CD4-positive, CD25-positive, alpha-beta regulatory T cell (primary cell): Measurements from ENCODE around the gene ABI3BP. TPM values are rescaled to one million over a fixed set of nuclear protein-coding genes. Genes with fewer than 3 reads are reported as not detected.

ENCODE experiments used
- ATAC-seq, 2 donors: fragments of 150-1000 bp; cut with Tn5 transposase; one replicate each; pipeline ENCODE4 v1.10.0; 2021; ENCODE audit warnings: low read depth in 2 of 2, moderate number of reproducible peaks in 2 of 2, moderate library complexity in 1 of 2
- DNase-seq, 3 donors: peaks; one replicate each; pipeline versions ENCODE4 v3.0.0 to v3.0.0-alpha.2; 2012 to 2022; ENCODE audit warnings: mixed read lengths in 1 of 3
- H3K27ac ChIP-seq: one replicate; pipeline ENCODE4 v1.7.0; 2013; ENCODE audit warnings: mild to moderate bottlenecking, low read length; ENCODE audit not compliant: insufficient read depth, poor library complexity, severe bottlenecking
- H3K27me3 ChIP-seq: one replicate; pipeline ENCODE4 v1.7.0; 2013; ENCODE audit warnings: low read length; ENCODE audit not compliant: control insufficient read depth, insufficient read depth
- H3K36me3 ChIP-seq: one replicate; pipeline ENCODE4 v1.7.0; 2013; ENCODE audit warnings: mild to moderate bottlenecking, low read length, moderate library complexity; ENCODE audit not compliant: control insufficient read depth, insufficient read depth
- H3K4me1 ChIP-seq: 2 replicates; pipeline ENCODE4 v1.7.0; 2013; ENCODE audit warnings: mild to moderate bottlenecking, low read length; ENCODE audit not compliant: insufficient read depth, control insufficient read depth, poor library complexity, severe bottlenecking
- H3K4me3 ChIP-seq: one replicate; pipeline ENCODE4 v1.7.0; 2013; ENCODE audit warnings: low read depth, mild to moderate bottlenecking, low read length, moderate library complexity
- H3K9me3 ChIP-seq, 2 experiments: 1 replicate in 1 of 2; 2 replicates in 1 of 2; pipeline ENCODE4 v1.7.0; 2013; ENCODE audit warnings: low read length in 2 of 2, mild to moderate bottlenecking in 1 of 2, moderate library complexity in 1 of 2; ENCODE audit not compliant: control insufficient read depth in 2 of 2
- H3K27ac Mint-ChIP-seq, 3 donors: one replicate each; pipeline ENCODE4 v1.8.0; 2020 to 2022; ENCODE audit warnings: mild to moderate bottlenecking in 3 of 3, mixed read lengths in 3 of 3, moderate library complexity in 2 of 3
- H3K27me3 Mint-ChIP-seq: one replicate; pipeline ENCODE4 v1.8.0; 2022; ENCODE audit warnings: mild to moderate bottlenecking, mixed read lengths
- H3K36me3 Mint-ChIP-seq: one replicate; pipeline ENCODE4 v1.8.0; 2020; ENCODE audit warnings: mixed read lengths
- H3K4me1 Mint-ChIP-seq, 4 donors: one replicate each; pipeline ENCODE4 v1.8.0; 2020 to 2022; ENCODE audit warnings: mixed read lengths in 4 of 4, mild to moderate bottlenecking in 1 of 4
- H3K4me3 Mint-ChIP-seq, 4 donors: one replicate each; pipeline ENCODE4 v1.8.0; 2020 to 2022; ENCODE audit warnings: mild to moderate bottlenecking in 4 of 4, mixed read lengths in 4 of 4, moderate library complexity in 3 of 4
- H3K9me3 Mint-ChIP-seq, 7 donors: one replicate each; pipeline ENCODE4 v1.8.0; 2020 to 2022; ENCODE audit warnings: mixed read lengths in 7 of 7, mild to moderate bottlenecking in 3 of 7, moderate library complexity in 2 of 7
- polyA plus RNA-seq, 4 donors: library from polyadenylated mRNA; unstranded; fragments of 300-500 nt; fragmentation: Illumina TruSeq; gene quantifications; one replicate each; pipeline ENCODE4 v1.2.3, GENCODE V29; 2021
- total RNA-seq: library from RNA; stranded (reverse); gene quantifications from one replicate; pipeline ENCODE4 v1.2.3, GENCODE V29; 2022

ABI3BP gene
- total and polyA plus RNA-seq, 5 donors from 2014 or later: 0.05 to 0.07 TPM; not detected in 3

GRCh38 chr3:101009386-101009785, 16.2 kb upstream of the ABI3BP start:
- Mint-ChIP-seq H3K4me3 (no peak overlapping the region), H3K27ac (no peak overlapping the region), H3K9me3 (peaks cover 0 to 19% (median 8%) of the 10 kb centered on the region in 7 donors), H3K36me3 (no peaks in the 10 kb centered on the region), H3K27me3 (no peaks in the 10 kb centered on the region), H3K4me1 (no peaks in the 10 kb centered on the region)
- ATAC-seq: no peak
- no peak for DNase-seq
- Histone ChIP-seq H3K9me3 (no peaks in the 10 kb centered on the region), H3K27ac (no peak overlapping the region), H3K27me3 (no peaks in the 10 kb centered on the region), H3K36me3 (no peaks in the 10 kb centered on the region), H3K4me1 (no peaks in the 10 kb centered on the region), H3K4me3 (no peak overlapping the region)

DNA sequence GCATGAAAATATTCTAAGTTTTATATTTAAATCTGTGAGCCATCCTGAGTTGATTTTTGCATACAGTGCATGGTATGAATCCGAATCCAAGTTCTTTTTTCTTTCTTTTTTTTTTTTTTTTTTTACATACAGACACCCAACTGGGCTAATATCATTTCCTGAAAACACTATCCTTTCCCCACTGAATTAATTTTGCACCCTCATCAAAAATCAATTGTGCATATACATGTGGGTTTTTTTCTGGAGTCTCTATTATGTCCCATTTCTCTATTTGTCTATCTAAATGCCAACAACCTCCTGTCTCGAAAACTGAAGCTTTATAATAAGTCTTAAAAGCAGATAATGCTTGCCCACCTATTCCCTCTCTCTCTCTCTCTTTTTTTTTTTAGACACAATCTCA, 5.9 kb upstream of the ABI3BP start:
- Histone ChIP-seq H3K27me3 (no peaks in the 10 kb centered on the region), H3K9me3 (no peaks in the 10 kb centered on the region), H3K4me1 (no peaks in the 10 kb centered on the region), H3K27ac (no peak overlapping the region), H3K36me3 (no peaks in the 10 kb centered on the region), H3K4me3 (no peak overlapping the region)
- H3K27ac Mint-ChIP-seq: no peak overlapping the region
- no peaks in the 10 kb centered on the region for H3K36me3 Mint-ChIP-seq
- ATAC-seq (no peak), DNase-seq (no peak)
- no peaks in the 10 kb centered on the region for H3K4me1 Mint-ChIP-seq
- peaks cover 4% of the 10 kb centered on the region for H3K27me3 Mint-ChIP-seq
- peaks cover 0 to 5% (median 3%) of the 10 kb centered on the region in 7 donors for H3K9me3 Mint-ChIP-seq
- H3K4me3 Mint-ChIP-seq: no peak overlapping the region

- no peaks in the 10 kb centered on the region for H3K9me3 ChIP-seq
- no peak for ATAC-seq
- no peak overlapping the region for H3K27ac ChIP-seq
- Mint-ChIP-seq H3K4me1 (no peaks in the 10 kb centered on the region), H3K4me3 (no peak overlapping the region), H3K36me3 (no peaks in the 10 kb centered on the region), H3K9me3 (peaks cover 0 to 5% (median 0%) of the 10 kb centered on the region in 7 donors), H3K27me3 (peaks cover 4% of the 10 kb centered on the region), H3K27ac (no peak overlapping the region)
- no peak overlapping the region for H3K4me3 ChIP-seq
- H3K27me3 ChIP-seq: no peaks in the 10 kb centered on the region
- no peak for DNase-seq
- H3K4me1 ChIP-seq: no peaks in the 10 kb centered on the region
- no peaks in the 10 kb centered on the region for H3K36me3 ChIP-seq
These were observed 1.6 kb upstream of the ABI3BP start for GRCh38 chr3:100994809-100995208.

DNA sequence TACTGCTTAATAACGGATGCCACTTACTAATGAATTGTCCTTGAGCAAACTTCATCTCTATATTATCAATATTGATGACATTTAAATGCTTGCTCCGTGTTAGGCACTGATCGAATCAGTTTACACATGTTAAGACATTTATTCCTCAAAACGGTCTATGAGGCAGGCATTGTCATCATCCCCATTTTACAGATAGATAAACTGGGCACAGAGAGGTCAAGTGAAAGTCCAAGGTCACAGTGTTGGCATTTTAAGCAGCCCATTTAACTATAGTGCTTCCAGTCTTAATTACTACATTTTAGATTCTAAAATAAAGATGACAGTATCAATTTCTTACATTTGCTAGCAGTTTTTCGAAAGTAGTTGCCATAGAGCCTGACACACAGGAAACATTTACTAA, 966 bp upstream of the ABI3BP start:
- DNase-seq (no peak), ATAC-seq (no peak)
- Histone ChIP-seq H3K4me1 (no peaks in the 10 kb centered on the region), H3K27me3 (no peaks in the 10 kb centered on the region), H3K36me3 (no peaks in the 10 kb centered on the region), H3K27ac (no peak overlapping the region), H3K9me3 (no peaks in the 10 kb centered on the region), H3K4me3 (no peak overlapping the region)
- Mint-ChIP-seq H3K36me3 (no peaks in the 10 kb centered on the region), H3K4me3 (no peak overlapping the region), H3K4me1 (no peaks in the 10 kb centered on the region), H3K27ac (no peak overlapping the region), H3K27me3 (peaks cover 4% of the 10 kb centered on the region), H3K9me3 (peaks cover 0 to 5% (median 0%) of the 10 kb centered on the region in 7 donors)

GRCh38 chr3:100992231-100993012, 799 bp downstream of the ABI3BP start:
- Mint-ChIP-seq H3K4me3 (no peak overlapping the region), H3K27ac (no peak overlapping the region), H3K27me3 (peaks cover 8% of the 10 kb centered on the region), H3K36me3 (no peaks in the 10 kb centered on the region), H3K4me1 (no peaks in the 10 kb centered on the region), H3K9me3 (no peaks in the 10 kb centered on the region)
- H3K36me3 ChIP-seq: no peaks in the 10 kb centered on the region
- H3K27ac ChIP-seq: no peak overlapping the region
- ATAC-seq (no peak), DNase-seq (no peak)
- H3K4me3 ChIP-seq: no peak overlapping the region
- H3K27me3 ChIP-seq: no peaks in the 10 kb centered on the region
- no peaks in the 10 kb centered on the region for H3K4me1 ChIP-seq
- no peaks in the 10 kb centered on the region for H3K9me3 ChIP-seq

- Histone ChIP-seq H3K27me3 (no peaks in the 10 kb centered on the region), H3K4me1 (no peaks in the 10 kb centered on the region), H3K36me3 (no peaks in the 10 kb centered on the region), H3K4me3 (no peak overlapping the region), H3K27ac (no peak overlapping the region), H3K9me3 (no peaks in the 10 kb centered on the region)
- Mint-ChIP-seq H3K27ac (no peak overlapping the region), H3K27me3 (peaks cover 8% of the 10 kb centered on the region), H3K4me1 (no peaks in the 10 kb centered on the region), H3K9me3 (no peaks in the 10 kb centered on the region), H3K36me3 (no peaks in the 10 kb centered on the region), H3K4me3 (no peak overlapping the region)
- no peak for DNase-seq
- no peak for ATAC-seq
These were observed 5.1 kb downstream of the ABI3BP start for GRCh38 chr3:100988080-100988479.

DNA sequence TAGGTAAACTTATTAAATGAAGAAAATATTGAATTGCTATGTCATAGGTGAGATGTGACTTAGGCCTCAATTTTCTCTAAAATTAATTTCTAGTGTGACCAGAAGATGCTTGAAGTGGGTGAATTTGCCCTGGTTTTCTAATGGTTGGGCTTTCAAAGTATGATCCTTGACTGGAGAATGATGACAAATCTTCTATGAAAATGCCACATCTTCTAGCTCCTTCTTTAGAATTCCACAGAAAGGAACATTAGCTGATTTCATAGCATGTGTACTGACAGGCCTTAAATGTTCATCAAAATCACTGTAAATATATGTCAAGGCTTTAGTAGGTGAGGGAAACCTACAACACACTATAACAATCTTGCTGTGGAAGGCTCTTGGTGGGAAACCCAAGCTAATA, 8.9 kb downstream of the ABI3BP start:
- Histone ChIP-seq H3K27ac (no peak overlapping the region), H3K27me3 (no peaks in the 10 kb centered on the region), H3K36me3 (no peaks in the 10 kb centered on the region), H3K4me1 (no peaks in the 10 kb centered on the region), H3K9me3 (no peaks in the 10 kb centered on the region), H3K4me3 (no peak overlapping the region)
- ATAC-seq (no peak), DNase-seq (no peak)
- Mint-ChIP-seq H3K9me3 (peaks cover 0 to 3% (median 0%) of the 10 kb centered on the region in 7 donors), H3K4me1 (no peaks in the 10 kb centered on the region), H3K36me3 (no peaks in the 10 kb centered on the region), H3K4me3 (no peak overlapping the region), H3K27me3 (peaks cover 8% of the 10 kb centered on the region), H3K27ac (no peak overlapping the region)

DNA sequence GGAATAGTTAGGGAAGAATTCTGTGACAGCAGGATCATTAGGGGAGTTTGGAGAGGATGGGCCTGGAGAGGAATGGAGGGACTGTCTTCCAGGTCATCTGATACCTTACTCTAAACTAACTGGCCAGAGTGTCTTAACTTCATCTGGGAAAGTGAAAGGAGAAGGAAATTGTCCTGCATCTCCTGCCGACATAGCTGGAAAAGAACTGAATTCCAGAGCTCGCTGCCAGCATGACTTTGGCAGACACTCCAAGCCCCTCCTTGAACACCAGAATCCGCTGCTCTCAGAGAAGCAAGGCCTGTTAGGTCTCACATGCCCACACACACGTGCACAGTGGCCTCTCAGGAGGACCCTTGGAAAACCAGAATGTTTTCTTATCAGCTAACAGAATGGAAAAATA, 10.5 kb downstream of the ABI3BP start:
- Histone ChIP-seq H3K27ac (no peak overlapping the region), H3K4me1 (no peaks in the 10 kb centered on the region), H3K4me3 (no peak overlapping the region), H3K27me3 (no peaks in the 10 kb centered on the region), H3K9me3 (no peaks in the 10 kb centered on the region), H3K36me3 (no peaks in the 10 kb centered on the region)
- H3K4me1 Mint-ChIP-seq: no peaks in the 10 kb centered on the region
- peaks cover 4% of the 10 kb centered on the region for H3K27me3 Mint-ChIP-seq
- H3K36me3 Mint-ChIP-seq: no peaks in the 10 kb centered on the region
- no peak for ATAC-seq
- peaks cover 0 to 3% (median 0%) of the 10 kb centered on the region in 7 donors for H3K9me3 Mint-ChIP-seq
- H3K27ac Mint-ChIP-seq: no peak overlapping the region
- H3K4me3 Mint-ChIP-seq: no peak overlapping the region
- DNase-seq: no peak
